ENCODE results near the gene CEP170B. TPM values are rescaled to one million over a fixed set of nuclear protein-coding genes. Genes with fewer than 3 reads are reported as not detected.

Gene CEP170B
- total and polyA plus RNA-seq, 2 of the 8 experiments (the other 6 are each of a cell fraction or from before 2014, with no cell fraction given): 9.1 to 33.8 TPM

GRCh38 chr14:104843442-104844305 is 21.4 kb upstream of the CEP170B start:
- Histone ChIP-seq H2BK12ac (ENCODE audit: low read depth, low read length) (peak overlapping the region; percentile 75; the same call in 1 of the 2 replicates), H3K27ac (ENCODE audit: low read depth, low read length) (no peak overlapping the region), H3K9ac (replicated peaks in 1 of 4; ENCODE audit: extremely low read depth in 1 of 4, low read depth in 3 of 4, low read length in 3 of 4) (peak overlapping the region in 3 of 4 experiments; percentile 31 to 36 (median 34); a peak in 3 of 7 replicates), H3K9me3 (ENCODE audit: insufficient read depth in 2 of 2, low read depth in 1 of 2, low read length in 1 of 2) (no peaks in the 10 kb centered on the region; a peak in 1 of 4 replicates), H2AK5ac (ENCODE audit: low read depth, low read length) (no peak overlapping the region), H4K91ac (replicated peaks; ENCODE audit: insufficient read length, low read length) (peak overlapping the region; percentile 86), H3K4me3 (ENCODE audit: extremely low read depth in 1 of 4, insufficient read depth in 2 of 4, low read depth in 3 of 4, low read length in 4 of 4) (peak overlapping the region; percentile 38 to 63 (median 52)), H3K4me2 (ENCODE audit: insufficient read depth in 1 of 2, low read depth in 2 of 2, low read length in 2 of 2) (peak overlapping the region; percentile 72 to 96), H4K20me1 (replicated peaks in 1 of 2; ENCODE audit: control insufficient read depth in 1 of 2, insufficient read depth in 2 of 2, low read length in 2 of 2) (no peaks in the 10 kb centered on the region), H4K8ac (ENCODE audit: extremely low read depth, insufficient read depth, low read length) (peak overlapping the region; percentile 81; the same call in 1 of the 2 replicates), H3K4ac (replicated peaks; ENCODE audit: insufficient read length, low read depth, low read length) (no peak overlapping the region), H2BK5ac (ENCODE audit: low read depth, low read length) (peak overlapping the region; percentile 44; the same call in 1 of the 2 replicates), H2BK20ac (ENCODE audit: low read length) (no peak overlapping the region), H3K23ac (ENCODE audit: insufficient read length) (no peak overlapping the region), H2BK120ac (replicated peaks; ENCODE audit: low read depth, low read length) (peak overlapping the region; percentile 8), H3K36me3 (ENCODE audit: control insufficient read depth in 2 of 4, insufficient read depth in 4 of 4, low read length in 3 of 4) (no peaks in the 10 kb centered on the region), H4K5ac (ENCODE audit: insufficient read length, low read depth, low read length) (peak overlapping the region; percentile 26), H3K79me2 (ENCODE audit: control insufficient read depth in 1 of 2, insufficient read depth in 2 of 2, low read length in 2 of 2) (no peaks in the 10 kb centered on the region), H3K18ac (ENCODE audit: extremely low read depth, low read length) (peak overlapping the region; percentile 100), H3K4me1 (replicated peaks in 1 of 4; ENCODE audit: control insufficient read depth in 3 of 4, insufficient read depth in 4 of 4, low read length in 3 of 4) (peaks cover 0 to 18% (median 14%) of the 10 kb centered on the region in 4 experiments; a peak in 6 of 7 replicates), H3K27me3 (replicated peaks in 1 of 4; ENCODE audit: control insufficient read depth in 3 of 4, extremely low read depth in 1 of 4, insufficient read depth in 3 of 4, low read length in 3 of 4) (peaks cover 0 to 18% (median 5%) of the 10 kb centered on the region in 4 experiments; a peak in 5 of 7 replicates), H3K56ac (replicated peaks; ENCODE audit: insufficient read length, low read depth, low read length) (peak overlapping the region; percentile 67), H2AFZ (ENCODE audit: low read length) (no peak overlapping the region), H3K79me1 (ENCODE audit: low read depth, low read length) (no peaks in the 10 kb centered on the region), H3K23me2 (ENCODE audit: low read depth, low read length) (peaks cover 14% of the 10 kb centered on the region; the same call in 1 of the 2 replicates), H3K14ac (ENCODE audit: insufficient read length) (no peak overlapping the region), H2BK15ac (ENCODE audit: low read length) (0 out of 2 replicates have a peak overlapping the region, but pooled peaks have one; percentile 72)
- DNase-seq (ENCODE audit: low read depth in 1 of 2, low spot score in 2 of 2) (peak in 1 of 2 experiments; percentile 72), FAIRE-seq (no peak)
- 2% methylated on average over 57 of the region's 69 CpGs; no CpG with 5 or more reads in 1 of the 2 experiments for WGBS, 2 experiments (ENCODE audit: extremely low coverage in 1 of 2, insufficient coverage in 1 of 2, insufficient read length in 1 of 2, insufficient replicate concordance in 2 of 2, low coverage in 1 of 2, low lambda C conversion rate in 2 of 2, missing lambda C conversion rate in 1 of 2)
- POLR2A ChIA-PET (ENCODE audit: partially characterized antibody): interaction anchor here (0.6 to 8.8 kb wide), 16 partner anchors 9 to 124 kb away, joined by 3 to 82 read pairs (median 5); partner anchors contain the start of genes CEP170B and SIVA1
- CTCF ChIA-PET (ENCODE audit: partially characterized antibody): interaction anchor here (1.0 to 5.9 kb wide), 7 partner anchors 10 to 75 kb away, joined by 3 to 40 read pairs (median 6); no protein-coding TSS in a partner anchor
- peak; percentile 26; the same call in 1 of the 2 replicates for TF ChIP-seq TAF1 (IDR thresholded peaks at IDR 0.05; ENCODE audit: low read depth, low read length)
- TF ChIP-seq GTF2F1 (IDR thresholded peaks at IDR 0.05; ENCODE audit: borderline replicate concordance, low read depth, low read length): no peak
- peak; percentile 73 for TF ChIP-seq E2F6 (IDR thresholded peaks at IDR 0.05)
- TF ChIP-seq KDM4A (IDR thresholded peaks at IDR 0.05; ENCODE audit: low read depth, low read length, severe bottlenecking): peak; percentile 66
- peak; percentile 24; the same call in 1 of the 2 replicates for TF ChIP-seq RBBP5 (IDR thresholded peaks at IDR 0.05; ENCODE audit: borderline replicate concordance, low read depth, low read length)
- TF ChIP-seq TCF12 (IDR thresholded peaks at IDR 0.05; ENCODE audit: low read depth, low read length): 0 out of 2 replicates have a peak, but pooled peaks have one; percentile 8
- TF ChIP-seq EZH2 (IDR thresholded peaks at IDR 0.05; ENCODE audit: low read depth, low read length, severe bottlenecking): no peak
- peak; percentile 89 for TF ChIP-seq BACH1 (IDR thresholded peaks at IDR 0.05; ENCODE audit: low read length)
- peak; percentile 93 for TF ChIP-seq TEAD4 (IDR thresholded peaks at IDR 0.05; ENCODE audit: low read depth, low read length)
- no peak for TF ChIP-seq POLR2AphosphoS5 (IDR thresholded peaks at IDR 0.05; ENCODE audit: low read depth, low read length)

Measured in H1 (cell line).